T follicular helper cell (primary cell): Measurements from ENCODE around the gene CC2D1A.
"Not testable (repeated sequence)": the region's sequence is repeated elsewhere in the genome, so short reads cannot be mapped to it uniquely, and the experiment has no call there.

Source experiments
- DNase-seq: peaks from one replicate; pipeline ENCODE4 v3.0.0-alpha.2; 2020; ENCODE audit warnings: low read depth

Gene CC2D1A

GRCh38 chr19:13908674-13909073, 2.7 kb downstream of the CC2D1A start:
- no peak for DNase-seq

DNA sequence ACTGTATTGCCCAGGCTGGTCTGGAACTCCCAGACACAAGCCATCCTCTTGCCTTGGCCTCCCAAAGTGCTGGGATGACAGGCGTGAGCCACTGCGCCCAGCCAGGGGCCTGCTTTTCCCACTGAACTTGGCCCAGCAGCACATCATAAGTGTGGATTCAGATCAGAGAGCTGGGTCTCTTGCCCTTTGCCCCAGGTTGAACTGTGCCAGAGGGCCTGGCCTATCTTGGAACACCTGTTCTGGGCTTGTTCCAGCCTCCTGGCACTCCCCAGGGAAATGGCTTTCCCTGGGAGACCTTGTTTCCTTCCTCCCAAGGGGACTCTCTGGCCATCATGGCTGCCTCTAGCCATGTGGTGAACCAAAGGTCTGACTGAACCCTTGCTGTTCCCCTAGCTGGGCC, 3.4 kb downstream of the CC2D1A start:
- DNase-seq, result no peak

DNA sequence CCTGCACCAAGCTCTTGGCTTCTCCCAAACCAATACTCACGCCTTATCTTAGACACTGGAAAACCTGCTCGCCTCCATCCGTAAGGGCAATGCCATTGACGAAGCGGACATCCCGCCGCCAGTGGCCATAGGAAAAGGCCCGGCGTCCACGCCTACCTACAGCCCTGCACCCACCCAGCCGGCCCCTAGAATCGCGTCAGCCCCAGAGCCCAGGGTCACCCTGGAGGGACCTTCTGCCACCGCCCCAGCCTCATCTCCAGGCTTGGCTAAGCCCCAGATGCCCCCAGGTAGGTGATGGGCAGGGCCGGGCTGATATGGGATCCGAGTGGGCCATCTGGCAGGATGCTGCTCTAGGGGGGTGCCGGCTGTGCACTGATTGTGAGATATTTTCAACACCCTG, 7.4 kb downstream of the CC2D1A start:
- no peak for DNase-seq

DNA sequence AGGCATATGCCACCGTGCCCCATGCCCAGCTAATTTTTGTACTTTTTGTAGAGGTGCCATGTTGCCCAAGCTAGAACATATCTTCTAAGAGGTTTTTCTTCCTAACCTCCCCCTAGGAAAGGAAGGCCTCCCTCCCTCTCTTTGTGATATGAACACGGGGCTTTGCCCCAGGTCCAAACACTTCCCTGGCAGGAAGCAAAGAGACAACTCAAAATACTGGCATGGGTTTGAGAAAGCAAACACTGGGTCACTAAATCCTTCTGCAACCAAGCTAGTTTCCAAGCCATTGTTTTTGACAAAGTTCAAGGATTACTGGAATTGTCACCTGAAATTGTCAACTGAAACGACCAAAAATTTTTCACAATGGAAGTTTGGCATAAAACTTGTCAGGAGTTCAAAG, 8.8 kb downstream of the CC2D1A start:
- no peak for DNase-seq

GRCh38 chr19:13917888-13918406, 11.9 kb downstream of the CC2D1A start:
- DNase-seq, result no peak

DNA sequence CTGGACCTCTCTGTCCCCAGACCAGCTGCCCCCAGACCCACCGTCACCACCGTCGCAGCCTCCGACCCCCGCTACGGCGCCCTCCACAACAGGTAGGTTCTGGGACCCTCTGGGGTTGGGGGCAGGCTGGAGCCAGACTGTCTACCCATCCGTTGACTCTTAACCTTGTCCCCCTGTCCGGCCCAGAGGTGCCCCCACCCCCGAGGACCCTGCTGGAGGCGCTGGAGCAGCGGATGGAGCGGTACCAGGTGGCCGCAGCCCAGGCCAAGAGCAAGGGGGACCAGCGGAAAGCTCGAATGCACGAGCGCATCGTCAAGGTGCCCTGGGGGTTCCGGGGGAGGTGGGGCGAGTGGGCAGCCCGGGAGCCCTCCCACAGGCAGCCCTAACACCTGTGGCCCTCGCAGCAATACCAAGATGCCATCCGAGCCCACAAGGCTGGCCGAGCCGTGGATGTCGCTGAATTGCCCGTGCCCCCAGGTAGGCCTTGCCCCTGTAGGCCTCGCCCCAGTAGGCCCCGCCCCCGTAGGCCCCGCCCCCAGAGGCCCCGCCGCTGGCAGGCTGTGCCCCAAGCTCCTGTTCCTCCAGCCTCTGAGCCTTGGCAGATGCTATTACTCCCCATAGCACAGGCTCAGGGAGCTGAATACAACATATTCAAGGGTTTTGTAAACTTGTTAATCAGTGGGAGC, 12.9 kb downstream of the CC2D1A start:
- DNase-seq, result no peak

- no peak for DNase-seq
Measured at GRCh38 chr19:13920524-13920923, 14.5 kb downstream of the CC2D1A start.

DNA sequence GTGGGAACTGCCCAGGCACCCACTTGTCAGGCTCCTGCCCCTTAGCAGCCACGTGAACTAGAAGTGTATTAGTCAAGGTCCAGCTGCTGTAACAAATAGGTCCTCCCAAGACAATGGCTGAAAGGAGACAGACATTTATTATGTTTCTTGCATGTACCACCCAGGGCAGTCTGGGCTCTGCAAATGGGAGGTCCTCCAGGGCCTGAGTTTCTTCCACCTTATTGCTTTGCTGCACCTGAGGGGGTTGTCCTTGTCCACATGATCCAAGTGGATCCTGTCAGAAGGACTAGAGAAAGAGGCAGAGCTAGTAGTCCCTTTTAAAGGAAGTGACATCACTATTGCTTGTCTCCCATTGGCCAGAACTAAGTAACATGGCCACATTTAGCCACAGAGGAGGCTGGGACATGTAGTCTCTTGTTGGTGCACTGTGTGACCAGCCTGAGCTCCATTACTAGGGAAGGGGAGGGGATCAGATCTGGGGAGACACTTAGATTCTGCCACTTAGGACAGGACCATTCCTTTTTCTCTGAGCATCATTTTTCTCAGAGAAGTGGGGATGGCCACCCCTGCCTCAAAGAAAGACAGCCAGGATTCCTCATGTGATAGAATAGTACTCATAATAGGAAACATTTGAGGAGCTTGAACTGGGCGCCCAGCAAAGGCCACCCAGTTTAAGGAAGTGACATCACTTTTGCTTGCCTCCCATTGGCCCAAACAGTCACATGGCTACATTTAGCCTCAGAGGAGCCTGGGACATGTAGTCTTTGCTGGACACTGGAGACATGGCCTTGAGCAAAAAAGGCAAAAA, 15.1 kb downstream of the CC2D1A start:
- DNase-seq, result no peak

GRCh38 chr19:13922118-13922517, 16.1 kb downstream of the CC2D1A start:
- not testable (repeated sequence) for DNase-seq

DNA sequence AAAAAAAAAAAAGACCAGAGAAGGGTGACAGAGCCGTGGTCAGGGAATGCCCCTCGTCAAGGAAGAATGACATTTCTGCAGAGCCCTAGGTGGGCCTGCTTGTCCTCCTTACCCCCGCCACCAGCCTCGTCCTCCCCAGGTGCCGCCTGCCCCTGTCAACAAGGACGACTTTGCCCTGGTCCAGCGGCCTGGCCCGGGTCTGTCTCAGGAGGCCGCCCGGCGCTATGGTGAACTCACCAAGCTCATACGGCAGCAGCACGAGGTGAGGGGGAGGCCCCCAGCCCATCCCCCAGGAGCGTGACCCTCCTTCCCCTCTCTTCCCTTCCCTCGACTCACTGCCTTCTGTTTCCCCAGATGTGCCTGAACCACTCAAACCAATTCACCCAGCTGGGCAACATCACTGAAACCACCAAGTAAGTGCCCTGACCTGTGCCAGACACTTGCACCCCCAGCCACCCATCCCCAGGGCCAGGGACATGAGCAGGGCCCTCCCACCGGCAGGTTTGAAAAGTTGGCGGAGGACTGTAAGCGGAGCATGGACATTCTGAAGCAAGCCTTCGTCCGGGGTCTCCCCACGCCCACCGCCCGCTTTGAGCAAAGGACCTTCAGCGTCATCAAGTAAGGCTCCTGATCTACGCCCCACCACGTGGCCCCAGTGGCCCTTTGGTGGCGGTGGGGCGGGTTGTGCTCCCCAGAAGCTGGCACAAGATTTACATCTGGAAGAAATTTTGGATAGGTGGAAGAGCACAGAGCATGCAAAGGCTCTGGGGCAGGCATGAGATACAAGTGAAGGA, 17.4 kb downstream of the CC2D1A start:
- DNase-seq, result no peak

DNA sequence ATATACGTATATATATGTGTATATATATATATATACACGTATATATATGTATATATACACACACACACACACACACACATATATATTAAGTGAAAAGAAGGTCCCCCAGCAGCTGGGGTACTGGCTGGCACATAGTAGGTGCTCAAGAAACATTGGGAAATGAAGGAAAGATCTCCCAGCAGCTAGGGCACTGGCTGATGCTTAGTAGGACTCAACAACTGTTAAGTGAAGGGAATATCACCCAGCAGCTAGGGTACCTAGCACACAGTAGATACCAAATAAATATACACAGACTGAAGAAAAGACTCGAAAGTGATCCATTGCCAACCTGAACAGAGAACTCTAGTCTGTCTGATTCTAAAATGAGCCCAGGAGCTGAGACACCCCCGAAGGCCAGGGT, 20.0 kb downstream of the CC2D1A start:
- no peak for DNase-seq

DNA sequence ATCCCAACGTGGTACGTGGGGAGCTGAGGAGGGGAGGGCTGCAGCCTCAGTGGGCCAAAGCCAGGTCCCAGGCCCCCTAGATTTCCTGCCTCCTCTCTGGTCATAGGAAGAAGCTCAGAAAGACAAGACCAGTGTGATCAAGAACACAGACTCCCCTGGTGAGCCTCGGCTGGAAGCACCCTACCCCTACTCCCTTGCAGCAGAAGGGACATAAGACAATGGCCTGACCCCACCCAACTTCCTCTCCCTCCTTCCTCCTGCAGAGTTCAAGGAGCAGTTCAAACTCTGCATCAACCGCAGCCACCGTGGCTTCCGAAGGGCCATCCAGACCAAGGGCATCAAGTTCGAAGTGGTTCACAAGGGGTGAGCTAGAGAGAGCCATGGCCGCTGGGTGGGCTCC, 20.7 kb downstream of the CC2D1A start:
- no peak for DNase-seq

DNA sequence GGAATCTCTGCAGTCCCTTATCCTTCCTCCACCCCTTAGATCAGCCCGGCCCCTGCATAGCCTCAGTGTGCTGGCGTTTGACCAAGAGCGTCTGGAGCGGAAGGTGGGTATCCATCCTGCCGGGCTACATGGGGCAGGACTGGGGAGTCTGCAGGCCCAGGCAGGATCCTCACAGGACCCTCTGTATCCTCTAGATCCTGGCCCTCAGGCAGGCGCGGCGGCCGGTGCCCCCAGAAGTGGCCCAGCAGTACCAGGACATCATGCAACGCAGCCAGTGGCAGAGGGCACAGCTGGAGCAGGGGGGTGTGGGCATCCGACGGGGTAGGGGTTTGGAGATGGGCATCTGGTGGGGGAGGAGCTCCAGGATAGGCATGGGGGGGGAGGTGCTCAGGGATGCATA, 23.3 kb downstream of the CC2D1A start:
- no peak for DNase-seq

GRCh38 chr19:13929956-13930355, 24.0 kb downstream of the CC2D1A start:
- DNase-seq, result no peak

- DNase-seq, result no peak
Measured at GRCh38 chr19:13930402-13930801, 24.4 kb downstream of the CC2D1A start.

GRCh38 chr19:13931391-13932148, 25.6 kb downstream of the CC2D1A start:
- DNase-seq, result no peak

DNA sequence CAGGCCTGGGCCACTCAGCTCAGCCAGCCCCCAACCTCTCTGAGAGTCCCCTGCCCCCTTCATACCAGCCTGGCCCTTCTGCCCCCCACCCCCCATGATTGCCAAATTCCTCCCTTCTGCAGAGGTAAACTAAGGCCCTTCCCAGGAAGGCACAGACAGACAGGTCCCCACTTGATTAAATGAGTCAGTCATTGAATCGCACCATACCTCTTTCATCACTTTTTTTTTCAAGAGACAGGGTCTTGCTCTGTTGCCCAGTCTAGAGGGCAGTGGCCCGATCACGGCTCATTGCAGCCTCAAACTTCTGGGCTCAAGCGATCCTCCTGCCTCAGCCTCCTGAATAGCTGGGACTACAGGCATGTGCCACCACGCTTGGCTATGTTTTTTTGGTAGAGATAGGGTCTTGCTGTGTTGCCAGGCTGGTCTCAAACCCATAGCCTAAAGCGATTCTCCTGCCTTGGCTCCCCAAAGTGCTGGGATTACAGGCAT, 26.2 kb downstream of the CC2D1A start:
- DNase-seq, result no peak

GRCh38 chr19:13932911-13933393, 27.0 kb downstream of the CC2D1A start:
- no peak for DNase-seq

GRCh38 chr19:13934785-13935109, 28.7 kb downstream of the CC2D1A start:
- no peak for DNase-seq

GRCh38 chr19:13935765-13936510, 29.9 kb downstream of the CC2D1A start:
- DNase-seq, result no peak
